Keratinocyte (primary cell): ENCODE results near the gene COTL1. TPM values are rescaled to one million over a fixed set of nuclear protein-coding genes. Genes with fewer than 3 reads are reported as not detected.
A peak's percentile ranks its signal among the peaks of the same experiment; 100 is the strongest.

ENCODE experiments used
- DNase-seq: peaks from one replicate; pipeline ENCODE4 v3.0.0-alpha.2; 2011; ENCODE audit warnings: low read depth, missing footprints, low spot score
- FAIRE-seq: peaks from 2 replicates; lab custom pipeline; 2011; peaks lifted over from hg19 to GRCh38; lab: Jason Lieb, UNC
- H2AFZ ChIP-seq: 2 replicates; pipeline ENCODE4 v1.6.0; 2012; ENCODE audit warnings: low read length, control low read depth, inconsistent platforms; ENCODE audit not compliant: control insufficient read depth
- H3K27ac ChIP-seq: 2 replicates; pipeline ENCODE4 v1.5.1; 2011; ENCODE audit warnings: low read length; ENCODE audit not compliant: control insufficient read depth, insufficient read depth
- H3K27me3 ChIP-seq: 3 replicates; pipeline ENCODE4 v1.6.0; 2011; ENCODE audit warnings: low read length; ENCODE audit not compliant: control insufficient read depth, insufficient read depth; ENCODE audit errors: extremely low read depth
- H3K36me3 ChIP-seq, 2 experiments: 2 replicates in 1 of 2; 3 replicates in 1 of 2; pipeline ENCODE4 v1.5.1; 2011; ENCODE audit warnings: low read length in 2 of 2, mild to moderate bottlenecking in 1 of 2; ENCODE audit not compliant: control insufficient read depth in 2 of 2, insufficient read depth in 2 of 2; ENCODE audit errors: extremely low read depth in 1 of 2
- H3K4me1 ChIP-seq: 3 replicates; pipeline ENCODE4 v1.5.1; 2011; ENCODE audit warnings: low read length; ENCODE audit not compliant: control insufficient read depth, insufficient read depth; ENCODE audit errors: extremely low read depth
- H3K4me2 ChIP-seq: 3 replicates; pipeline ENCODE4 v1.6.0; 2011; ENCODE audit warnings: low read depth, low read length; ENCODE audit not compliant: control insufficient read depth, insufficient read depth; ENCODE audit errors: extremely low read depth
- H3K4me3 ChIP-seq, 3 experiments: fragments of 200-600 bp in 1 of 3; sonication (generic) in 1 of 3; 2 replicates in 2 of 3; 3 replicates in 1 of 3; pipeline ENCODE4 v1.5.1; 2011 to 2016; ENCODE audit warnings: low read length in 3 of 3, mild to moderate bottlenecking in 3 of 3, control low read depth in 2 of 3, inconsistent platforms in 1 of 3, low read depth in 1 of 3, mixed read lengths in 1 of 3, mixed run types in 1 of 3, moderate library complexity in 1 of 3; ENCODE audit not compliant: control insufficient read depth in 2 of 3, insufficient read depth in 2 of 3; ENCODE audit errors: extremely low read depth in 1 of 3
- H3K79me2 ChIP-seq: 2 replicates; pipeline ENCODE4 v1.6.0; 2012; ENCODE audit warnings: low read length; ENCODE audit not compliant: control insufficient read depth, insufficient read depth
- H3K9ac ChIP-seq: 3 replicates; pipeline ENCODE4 v1.6.0; 2011; ENCODE audit warnings: low read length; ENCODE audit not compliant: control insufficient read depth, insufficient read depth; ENCODE audit errors: extremely low read depth
- H3K9me1 ChIP-seq: 3 replicates; pipeline ENCODE4 v1.6.0; 2011; ENCODE audit warnings: low read length; ENCODE audit not compliant: control insufficient read depth, insufficient read depth; ENCODE audit errors: extremely low read depth
- H3K9me3 ChIP-seq: 2 replicates; pipeline ENCODE4 v1.5.1; 2012; ENCODE audit warnings: low read depth, low read length; ENCODE audit not compliant: control insufficient read depth
- H4K20me1 ChIP-seq: 3 replicates; pipeline ENCODE4 v1.6.0; 2011; ENCODE audit warnings: low read length; ENCODE audit not compliant: control insufficient read depth, insufficient read depth; ENCODE audit errors: extremely low read depth
- EZH2 ChIP-seq: IDR thresholded peaks from one replicate; pipeline ENCODE4 v1.6.1; 2012; ENCODE audit warnings: inconsistent platforms, mild to moderate bottlenecking, low read length, moderate library complexity
- dilution Hi-C: fragments of 300-500 bp; cut with MboI; formaldehyde crosslinking; loops from one replicate; pipeline ENCODE4 v1.7.0; 2020; ENCODE audit warnings: low sequenced_read_pairs; ENCODE audit not compliant: extremely low pct_ligation_motif_present
- polyA plus RNA-seq, 5 experiments: library from polyadenylated mRNA; depleted of rRNA in 3 of 5; stranded (reverse) in 3 of 5; stranded (forward) in 1 of 5; unstranded in 1 of 5; fragments of >200 nt; gene quantifications; 1 replicate in 1 of 5; 2 replicates in 3 of 5; 3 replicates in 1 of 5; pipeline versions ENCODE4 v1.2.1 to v1.2.3, GENCODE V29; 2011 to 2012; ENCODE audit warnings: missing spikeins in 2 of 5, low read depth in 1 of 5, low replicate concordance in 1 of 5
- TF ChIP-seq, protein P1 (sequence below), 3 experiments: IDR thresholded peaks in 1 of 3; conservative IDR thresholded peaks in 1 of 3; optimal IDR thresholded peaks in 1 of 3; 2 replicates in 2 of 3; 3 replicates in 1 of 3; pipeline versions ENCODE3 to v1.5.1; 2011; ENCODE audit warnings: low read length in 3 of 3, mild to moderate bottlenecking in 3 of 3, moderate library complexity in 2 of 3, control low read depth in 1 of 3, inconsistent platforms in 1 of 3; ENCODE audit not compliant: insufficient read depth in 2 of 3; ENCODE audit errors: extremely low read depth in 1 of 3

COTL1 gene
- polyA plus RNA-seq, 1 donor (not counting 4 experiments of a cell fraction or from before 2014, with no cell fraction given): 116 TPM

DNA sequence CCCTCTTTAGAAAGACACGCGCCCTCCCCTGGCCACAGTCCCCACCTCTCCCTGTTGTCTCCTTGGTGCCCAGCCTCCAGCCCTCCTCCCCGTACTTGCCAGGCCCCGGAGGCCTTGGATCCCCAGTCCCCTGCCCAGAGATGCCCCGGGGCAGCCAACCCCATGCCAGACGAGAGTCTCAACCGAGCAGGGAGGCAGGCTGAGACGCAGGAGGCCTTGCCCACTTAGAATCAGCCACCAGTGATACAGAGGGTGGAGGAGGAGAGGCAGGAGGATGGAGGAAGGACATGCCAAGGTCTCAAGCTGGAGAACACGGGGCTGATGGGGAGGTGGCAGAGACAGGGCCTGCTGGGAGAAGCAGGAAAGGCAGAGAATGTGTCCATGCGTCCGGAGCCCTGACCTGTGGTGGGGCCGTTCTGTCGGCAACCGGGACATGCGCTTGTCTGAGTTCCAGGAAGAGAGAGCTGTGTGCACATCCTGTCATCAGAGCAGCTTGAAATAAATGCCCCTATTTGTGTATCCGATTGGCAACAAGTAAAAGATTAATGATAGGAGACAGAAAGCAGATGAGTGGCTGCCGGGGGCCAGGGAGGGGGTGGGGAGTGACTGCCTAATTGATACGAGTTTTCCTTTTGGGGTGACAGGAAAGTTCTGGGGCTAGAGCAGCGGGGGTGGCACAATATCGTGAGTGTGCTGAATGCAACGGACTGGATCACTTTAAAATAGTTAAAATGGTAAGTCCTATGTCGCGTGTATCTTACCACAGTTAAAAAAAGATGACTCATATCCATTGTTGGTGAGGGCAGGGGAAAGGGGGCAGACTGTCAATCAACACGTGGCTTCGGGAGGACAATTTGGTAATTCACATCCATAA lies 68.7 kb downstream of the COTL1 start:
- TF ChIP-seq, protein P1, sequence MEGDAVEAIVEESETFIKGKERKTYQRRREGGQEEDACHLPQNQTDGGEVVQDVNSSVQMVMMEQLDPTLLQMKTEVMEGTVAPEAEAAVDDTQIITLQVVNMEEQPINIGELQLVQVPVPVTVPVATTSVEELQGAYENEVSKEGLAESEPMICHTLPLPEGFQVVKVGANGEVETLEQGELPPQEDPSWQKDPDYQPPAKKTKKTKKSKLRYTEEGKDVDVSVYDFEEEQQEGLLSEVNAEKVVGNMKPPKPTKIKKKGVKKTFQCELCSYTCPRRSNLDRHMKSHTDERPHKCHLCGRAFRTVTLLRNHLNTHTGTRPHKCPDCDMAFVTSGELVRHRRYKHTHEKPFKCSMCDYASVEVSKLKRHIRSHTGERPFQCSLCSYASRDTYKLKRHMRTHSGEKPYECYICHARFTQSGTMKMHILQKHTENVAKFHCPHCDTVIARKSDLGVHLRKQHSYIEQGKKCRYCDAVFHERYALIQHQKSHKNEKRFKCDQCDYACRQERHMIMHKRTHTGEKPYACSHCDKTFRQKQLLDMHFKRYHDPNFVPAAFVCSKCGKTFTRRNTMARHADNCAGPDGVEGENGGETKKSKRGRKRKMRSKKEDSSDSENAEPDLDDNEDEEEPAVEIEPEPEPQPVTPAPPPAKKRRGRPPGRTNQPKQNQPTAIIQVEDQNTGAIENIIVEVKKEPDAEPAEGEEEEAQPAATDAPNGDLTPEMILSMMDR (optimal IDR thresholded peaks at IDR 0.05 in 1 of 3, IDR thresholded peaks at IDR 0.05 in 1 of 3, conservative IDR thresholded peaks at IDR 0.05 in 1 of 3; ENCODE audit: extremely low read depth in 1 of 3, insufficient read depth in 2 of 3, low read length in 3 of 3): no peak
- no peak for TF ChIP-seq EZH2
- Histone ChIP-seq H3K4me1 (peaks cover 6% of the 10 kb centered on the region), H4K20me1 (no peaks in the 10 kb centered on the region), H3K9ac (no peak overlapping the region), H3K9me3 (no peaks in the 10 kb centered on the region), H3K4me3 (no peak overlapping the region), H3K9me1 (no peaks in the 10 kb centered on the region), H3K79me2 (no peaks in the 10 kb centered on the region), H3K27me3 (peaks cover 6% of the 10 kb centered on the region), H3K27ac (no peak overlapping the region), H2AFZ (peak overlapping the region; percentile 10), H3K4me2 (no peak overlapping the region), H3K36me3 (no peaks in the 10 kb centered on the region)
- dilution Hi-C loops: no loop called here
- DNase-seq (no peak), FAIRE-seq (no peak)

DNA sequence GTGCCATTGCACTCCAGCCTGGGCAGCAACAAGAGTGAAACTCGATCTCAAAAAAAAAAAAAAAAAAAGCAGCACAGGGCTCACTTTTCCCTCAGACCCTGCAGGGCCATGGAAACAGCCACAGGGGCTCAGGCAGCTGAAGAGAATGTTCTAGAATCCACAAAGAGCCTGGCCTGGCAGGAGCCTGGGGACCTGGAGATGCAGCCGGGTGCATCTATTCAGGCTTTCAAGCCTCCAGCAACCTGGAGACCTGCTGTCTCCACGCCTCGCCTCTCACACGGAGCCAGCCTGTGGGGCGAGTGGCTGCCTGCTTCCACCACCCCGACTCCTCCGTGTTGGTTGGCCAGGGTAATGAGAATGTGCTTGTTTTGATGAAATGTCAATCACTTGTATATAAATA lies 69.4 kb downstream of the COTL1 start:
- dilution Hi-C loops: no loop called here
- Histone ChIP-seq H3K27me3 (peaks cover 6% of the 10 kb centered on the region), H2AFZ (no peak overlapping the region), H3K9me3 (no peaks in the 10 kb centered on the region), H3K9me1 (no peaks in the 10 kb centered on the region), H3K36me3 (no peaks in the 10 kb centered on the region), H3K79me2 (no peaks in the 10 kb centered on the region), H3K9ac (no peak overlapping the region), H3K4me3 (no peak overlapping the region), H4K20me1 (no peaks in the 10 kb centered on the region), H3K4me1 (peaks cover 6% of the 10 kb centered on the region), H3K27ac (no peak overlapping the region), H3K4me2 (no peak overlapping the region)
- no peak for TF ChIP-seq EZH2
- TF ChIP-seq, protein P1 (optimal IDR thresholded peaks at IDR 0.05 in 1 of 3, IDR thresholded peaks at IDR 0.05 in 1 of 3, conservative IDR thresholded peaks at IDR 0.05 in 1 of 3; ENCODE audit: extremely low read depth in 1 of 3, insufficient read depth in 2 of 3, low read length in 3 of 3): no peak
- DNase-seq (no peak), FAIRE-seq (no peak)
